GM18868 (cell line): ENCODE results near the gene TMSB10.
"Not testable (repeated sequence)": the region's sequence is repeated elsewhere in the genome, so short reads cannot be mapped to it uniquely, and the experiment has no call there.

ENCODE experiments used
- ATAC-seq: cut with Tn5 transposase; IDR thresholded peaks from one replicate; pipeline ENCODE4 v1.9.1; 2021; ENCODE audit warnings: mild to moderate bottlenecking, moderate library complexity; ENCODE audit not compliant: unreplicated experiment

TMSB10 gene

DNA sequence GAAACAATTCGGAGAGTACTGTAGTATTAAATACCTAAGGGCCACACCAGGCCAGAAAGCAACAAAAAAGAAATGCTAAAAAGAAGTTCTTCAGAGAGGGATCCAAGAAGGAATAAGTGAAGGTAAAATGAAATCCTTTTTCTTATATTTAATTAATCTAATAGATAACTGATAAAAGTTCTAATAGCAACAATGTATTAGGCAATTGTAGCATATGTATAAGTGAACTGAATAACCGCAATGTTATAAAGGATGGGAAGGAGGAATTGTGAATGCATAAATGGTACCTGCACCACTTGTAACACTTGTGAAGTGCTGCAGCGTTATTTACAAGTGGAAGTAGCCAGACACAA lies 21.8 kb downstream of the TMSB10 start:
- no peak for ATAC-seq

DNA sequence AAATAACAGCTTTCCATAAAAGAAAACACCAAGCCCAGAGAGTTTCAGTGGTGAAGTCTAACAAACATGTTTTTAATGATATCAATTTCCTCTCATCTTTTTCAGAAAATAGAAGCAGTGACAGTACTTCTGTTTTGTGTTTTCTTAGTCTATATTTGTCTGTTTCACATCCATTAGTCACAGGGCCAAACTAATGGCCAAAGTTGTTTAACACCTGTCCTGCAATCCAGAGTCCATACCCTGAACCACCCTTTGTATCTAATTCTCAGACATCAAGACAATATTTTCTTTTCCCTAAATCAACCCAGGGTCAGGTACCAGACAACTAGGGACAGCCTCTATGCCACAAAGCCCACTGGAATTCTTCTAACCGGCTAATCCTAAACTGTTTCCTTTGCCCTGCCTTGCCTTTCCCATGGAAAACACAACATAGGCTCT lies 25.9 kb downstream of the TMSB10 start:
- ATAC-seq, result peak; percentile 62

DNA sequence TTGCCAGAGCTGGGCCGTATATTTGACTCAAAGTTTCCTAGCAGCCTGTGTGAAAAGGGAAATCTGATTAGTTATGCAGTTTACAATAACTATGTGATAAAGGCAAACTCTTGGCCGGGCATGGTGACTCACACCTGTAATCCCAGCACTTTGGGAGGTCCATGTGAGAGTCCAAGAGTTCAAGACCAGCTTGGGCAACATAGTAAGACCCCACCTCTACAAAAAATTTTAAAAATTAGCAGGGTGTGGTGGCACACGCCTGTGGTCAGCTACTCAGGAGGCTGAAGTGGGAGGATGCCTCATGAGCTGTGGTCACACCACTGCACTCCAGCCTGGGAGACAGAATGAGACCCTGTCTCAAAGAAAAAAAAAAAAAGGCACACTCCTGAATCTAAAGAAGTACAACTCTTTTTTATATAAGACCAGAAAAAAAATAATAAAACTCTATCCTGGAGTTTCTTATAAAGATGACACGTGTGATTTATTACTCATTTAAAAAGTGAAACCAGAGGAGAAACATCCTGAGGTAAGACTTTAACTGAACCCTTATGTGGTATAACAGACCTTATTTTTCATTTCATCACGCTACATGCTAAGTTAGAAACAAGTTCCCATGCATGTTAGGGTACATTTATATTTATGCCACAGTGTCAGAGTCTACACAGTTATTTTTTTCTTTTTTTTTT lies 32.9 kb downstream of the TMSB10 start:
- ATAC-seq, result peak; percentile 36

DNA sequence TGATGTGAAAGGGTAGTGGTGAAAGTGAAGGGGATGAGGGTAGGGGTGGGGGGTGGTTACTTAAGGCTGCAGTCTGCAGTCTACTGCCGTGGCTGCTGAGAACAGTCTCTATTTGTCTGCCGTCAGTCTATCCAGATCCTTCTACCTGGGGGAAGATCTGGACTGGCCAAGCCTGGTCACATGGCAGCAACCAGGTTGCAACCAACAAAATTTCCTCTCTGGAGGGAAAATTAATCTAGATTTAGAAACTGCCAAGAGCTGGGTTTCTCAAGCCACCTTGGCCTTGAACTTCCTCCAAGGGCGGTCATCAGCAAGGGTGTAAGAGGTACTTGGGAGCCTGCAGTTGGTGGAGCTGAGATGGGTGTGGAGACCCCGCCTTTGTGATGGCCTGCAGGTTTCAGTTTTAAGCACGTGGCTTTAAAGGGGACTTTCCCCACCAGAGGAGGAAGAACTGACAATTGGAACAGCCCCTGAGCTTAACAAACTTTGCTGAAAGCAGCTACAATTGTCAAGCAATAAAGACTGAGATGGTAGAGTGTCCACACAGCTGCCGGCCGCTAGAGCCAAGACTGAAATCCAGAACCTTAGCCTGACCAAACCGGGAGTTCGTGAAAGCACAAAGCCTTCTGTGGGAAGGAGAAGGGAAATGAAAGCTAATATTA lies 34.1 kb downstream of the TMSB10 start:
- ATAC-seq, result peak; percentile 74

DNA sequence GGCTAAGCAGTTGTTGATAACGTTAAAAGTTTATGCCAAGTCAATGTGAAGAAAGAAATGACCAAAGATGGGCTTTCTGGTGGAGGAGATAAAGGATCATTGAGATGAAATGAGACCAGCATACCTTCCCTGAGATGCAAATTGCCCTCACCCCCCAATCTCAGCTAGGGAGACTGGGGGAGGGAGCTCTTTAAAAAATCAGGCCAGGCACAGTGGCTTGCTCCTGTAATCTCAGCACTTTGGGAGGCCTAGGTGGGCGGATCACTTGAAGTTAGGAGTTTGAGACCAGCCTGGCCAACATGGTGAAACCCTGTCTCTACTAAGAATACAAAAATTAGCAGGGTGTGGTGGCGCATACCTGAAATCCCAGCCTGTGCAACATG lies 34.6 kb downstream of the TMSB10 start:
- ATAC-seq, result peak; percentile 2

DNA sequence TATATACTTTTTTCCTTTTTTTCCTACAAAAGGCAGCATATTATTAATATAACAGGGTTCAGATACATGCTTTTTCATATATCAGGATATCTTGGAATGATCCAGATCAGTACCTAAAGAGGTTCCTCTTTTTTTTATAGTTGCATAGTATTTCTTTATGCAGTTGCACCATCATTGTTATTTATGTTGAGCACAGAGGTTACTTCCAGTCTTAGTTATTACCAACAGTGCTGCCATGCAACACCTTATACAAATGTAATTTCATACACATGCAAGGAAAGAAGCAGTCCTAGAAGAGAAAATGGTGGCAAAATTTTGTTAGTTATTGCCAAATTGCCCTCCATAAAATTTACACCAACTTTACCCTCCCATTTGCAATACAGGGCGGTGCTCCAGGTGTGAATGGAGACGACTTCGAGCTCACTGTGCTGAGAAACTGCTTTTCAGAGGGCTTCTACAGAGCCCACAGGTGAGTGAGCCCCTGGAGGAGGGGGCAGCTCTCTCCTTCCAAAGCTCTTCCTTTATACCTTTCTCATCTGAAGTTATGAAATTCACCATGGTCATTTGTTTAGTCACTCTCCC lies 35.5 kb downstream of the TMSB10 start:
- ATAC-seq, result no peak

DNA sequence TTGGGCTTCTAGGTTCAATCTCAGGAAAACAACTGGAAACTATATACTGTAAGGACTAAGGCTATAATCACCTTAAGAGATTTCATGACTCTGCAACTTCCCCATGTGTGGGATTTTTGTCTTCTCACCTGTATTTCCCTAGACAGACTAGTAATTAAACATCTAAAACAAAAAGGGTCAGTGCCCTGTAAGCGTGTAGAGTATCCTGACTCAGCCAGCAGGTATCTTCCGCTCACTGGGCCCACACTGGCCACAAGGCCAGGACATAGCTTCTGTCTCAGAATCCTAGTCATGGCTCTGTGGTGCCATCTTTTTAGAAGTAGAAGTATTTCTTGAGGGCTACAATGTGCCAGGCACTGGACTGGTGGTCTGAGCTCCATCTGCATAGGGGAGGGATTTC lies 36.7 kb downstream of the TMSB10 start:
- ATAC-seq, result no peak

DNA sequence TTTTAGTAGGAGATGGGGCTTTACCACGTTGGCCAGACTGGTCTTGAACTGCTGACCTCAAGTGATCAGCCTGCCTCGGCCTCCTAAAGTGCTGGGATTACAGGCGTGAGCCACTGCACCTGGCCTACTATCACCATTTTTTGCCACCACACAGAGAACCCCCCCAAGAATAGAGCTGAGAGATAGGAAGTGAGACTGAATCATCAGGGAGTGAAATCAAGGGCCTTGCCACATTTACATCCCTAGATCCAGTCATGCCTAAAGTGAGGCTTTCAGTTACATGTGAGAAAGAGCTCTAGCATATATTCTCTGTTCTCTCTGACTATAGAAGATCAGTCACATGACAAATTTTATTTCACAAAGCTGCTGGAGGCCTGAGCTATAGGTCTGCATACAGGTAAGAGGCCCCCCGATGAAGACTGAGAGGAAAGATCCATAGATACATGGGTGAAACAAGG lies 37.5 kb downstream of the TMSB10 start:
- peak; percentile 34 for ATAC-seq

DNA sequence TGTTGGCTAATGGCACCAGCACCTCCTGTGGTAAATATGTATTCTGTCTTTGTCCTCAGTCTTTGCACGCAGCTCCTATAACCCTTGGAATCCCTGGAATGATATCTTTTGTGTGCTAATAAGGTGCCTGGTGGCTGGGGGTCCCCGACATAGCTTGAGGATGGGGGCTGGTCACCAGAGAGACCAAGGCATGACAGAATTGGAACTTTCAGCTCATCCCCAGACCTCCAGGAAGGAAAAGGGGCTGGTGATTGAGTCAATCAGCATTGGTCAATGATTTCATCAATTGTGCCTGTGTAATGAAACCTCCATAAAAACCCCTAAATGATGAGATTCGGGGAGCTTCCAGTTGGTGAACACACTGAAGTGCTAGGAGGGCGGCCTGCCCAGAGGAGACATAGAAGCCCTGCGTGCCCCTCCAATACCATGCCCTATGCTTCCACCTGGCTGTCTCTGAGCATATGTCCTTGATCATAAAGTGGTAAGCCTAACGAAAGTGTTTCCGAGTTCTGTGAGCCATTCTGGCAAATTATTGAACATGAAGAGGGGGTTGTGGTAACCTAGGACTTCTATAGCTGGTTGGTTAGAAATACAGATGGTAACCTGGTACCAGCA lies 38.9 kb downstream of the TMSB10 start:
- ATAC-seq, result no peak

DNA sequence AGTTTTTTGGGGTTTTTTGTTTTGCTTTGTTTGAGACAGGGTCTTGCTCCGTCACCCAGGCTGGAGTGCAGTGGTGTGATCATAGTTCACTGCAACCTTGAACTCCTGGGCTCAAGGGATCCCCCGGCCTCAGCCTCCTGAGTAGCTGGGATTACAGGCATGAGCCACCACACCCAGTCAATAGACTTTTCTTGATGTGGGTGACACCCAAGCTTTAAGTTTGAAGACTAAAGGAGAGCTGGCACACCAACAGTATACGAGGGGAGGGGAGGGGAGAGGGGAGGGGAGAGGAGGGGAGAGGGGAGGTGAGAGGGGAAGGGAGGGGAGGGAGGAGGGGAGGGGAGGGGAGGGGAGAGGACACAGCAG lies 40.4 kb downstream of the TMSB10 start:
- ATAC-seq, result not testable (repeated sequence)

DNA sequence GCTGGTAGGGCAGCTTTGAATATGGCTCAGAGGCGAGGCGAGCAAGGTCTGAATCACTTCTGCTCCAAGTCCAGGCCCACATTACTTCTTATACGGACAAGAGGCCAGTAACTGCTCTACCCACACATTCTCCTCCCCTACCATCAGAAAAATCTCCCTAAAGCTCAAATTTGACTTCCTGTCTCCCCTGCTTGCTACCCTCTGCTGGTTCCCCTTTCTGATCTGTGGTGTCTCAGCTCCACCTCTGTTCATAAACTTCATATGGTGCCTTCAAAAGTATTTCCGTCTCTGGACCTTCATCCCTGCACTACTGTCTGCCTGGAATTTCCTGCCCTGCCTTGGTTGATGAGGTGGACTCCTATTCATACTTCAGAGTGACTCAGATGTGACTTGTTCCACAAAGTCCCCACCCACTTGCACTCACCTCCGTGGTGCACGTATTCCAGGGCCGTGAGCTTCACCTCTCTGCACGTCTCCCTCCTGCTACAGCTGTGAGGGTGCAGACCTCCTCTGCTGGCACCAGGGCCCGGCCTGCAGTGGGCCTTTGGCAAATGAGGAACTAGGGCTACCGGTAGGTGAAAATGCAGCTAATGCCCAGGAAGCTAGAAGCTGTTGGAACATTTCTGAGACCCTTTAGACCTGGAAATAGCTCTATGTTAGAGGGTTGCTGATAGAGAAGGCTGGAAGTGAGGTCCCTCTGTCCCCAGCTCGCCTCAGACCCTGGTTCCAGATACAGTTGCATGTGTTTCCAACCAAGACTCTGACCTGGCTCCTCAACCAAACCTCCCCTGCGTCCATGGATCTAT lies 41.0 kb downstream of the TMSB10 start:
- peak; percentile 73 for ATAC-seq

DNA sequence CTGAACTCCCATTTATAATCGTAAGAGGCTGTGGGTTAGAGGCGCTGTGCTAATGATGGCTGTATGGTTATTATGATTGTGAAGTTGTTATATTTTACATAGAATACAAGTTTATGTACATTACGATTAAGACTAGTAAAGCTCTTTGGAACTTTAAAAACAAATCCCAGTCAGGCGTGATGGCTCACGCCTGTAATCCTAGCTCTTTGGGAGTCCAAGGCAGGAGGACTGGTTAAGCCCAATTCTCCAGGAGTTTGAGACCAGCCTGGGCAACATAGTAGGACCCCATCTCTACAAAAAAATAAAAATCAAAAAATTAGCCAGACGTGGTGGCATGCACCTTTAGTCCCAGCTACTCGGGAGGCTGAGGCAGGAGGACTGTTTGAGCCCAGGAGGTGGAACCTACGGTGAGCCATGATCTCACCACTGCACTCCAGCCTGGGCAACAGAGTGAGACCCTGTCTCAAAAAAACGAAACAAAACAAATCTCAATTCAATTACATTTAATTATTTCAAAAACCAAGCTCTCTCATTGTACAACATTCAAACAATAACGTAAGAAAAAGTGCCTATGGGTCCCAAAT lies 41.6 kb downstream of the TMSB10 start:
- ATAC-seq, result no peak

DNA sequence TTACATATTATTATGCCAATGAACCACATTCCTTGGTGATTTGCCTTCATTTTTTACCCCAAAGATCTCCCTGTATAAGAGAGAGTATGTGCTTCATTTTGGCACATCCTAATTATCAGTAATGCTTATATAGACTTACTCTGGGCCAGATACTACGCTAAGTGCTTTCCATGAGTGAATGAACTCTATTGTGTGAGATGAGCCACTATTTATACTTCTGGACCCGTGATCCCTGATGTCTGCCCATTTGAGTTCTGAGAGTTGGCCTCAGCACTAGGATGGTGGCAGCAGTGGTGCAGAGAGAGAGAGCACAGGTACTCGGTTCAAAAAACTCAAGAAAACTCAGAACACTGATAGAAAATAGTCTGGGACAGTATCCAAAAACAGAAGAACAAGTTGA lies 48.1 kb downstream of the TMSB10 start:
- ATAC-seq, result no peak

DNA sequence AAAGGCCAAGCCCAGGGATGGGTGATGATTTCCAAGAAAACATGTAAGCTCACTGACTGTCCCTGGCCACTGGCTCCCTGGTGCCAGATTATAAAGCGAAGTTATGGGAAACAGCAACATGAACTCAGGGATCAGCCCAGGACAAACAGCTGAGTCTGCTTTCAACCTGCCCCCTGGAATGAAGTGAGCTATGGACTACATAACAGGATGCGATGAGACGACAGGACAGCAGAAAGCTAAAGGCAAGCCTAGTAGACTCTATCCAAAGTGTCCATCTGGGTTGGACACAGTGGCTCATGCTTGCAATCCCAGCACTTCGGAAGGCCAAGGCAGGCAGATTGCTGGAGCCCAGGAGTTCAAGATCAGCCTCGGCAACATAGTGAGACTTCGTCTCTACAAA lies 48.9 kb downstream of the TMSB10 start:
- ATAC-seq, result no peak
